HG03378 (cell line): Measurements from ENCODE around the gene TRMT13.
"Not testable (repeated sequence)": the region's sequence is repeated elsewhere in the genome, so short reads cannot be mapped to it uniquely, and the experiment has no call there.

ENCODE experiments used
- ATAC-seq: cut with Tn5 transposase; IDR thresholded peaks from one replicate; pipeline ENCODE4 v1.9.1; 2021; ENCODE audit warnings: mild to moderate bottlenecking, moderate library complexity; ENCODE audit not compliant: unreplicated experiment

Gene TRMT13

DNA sequence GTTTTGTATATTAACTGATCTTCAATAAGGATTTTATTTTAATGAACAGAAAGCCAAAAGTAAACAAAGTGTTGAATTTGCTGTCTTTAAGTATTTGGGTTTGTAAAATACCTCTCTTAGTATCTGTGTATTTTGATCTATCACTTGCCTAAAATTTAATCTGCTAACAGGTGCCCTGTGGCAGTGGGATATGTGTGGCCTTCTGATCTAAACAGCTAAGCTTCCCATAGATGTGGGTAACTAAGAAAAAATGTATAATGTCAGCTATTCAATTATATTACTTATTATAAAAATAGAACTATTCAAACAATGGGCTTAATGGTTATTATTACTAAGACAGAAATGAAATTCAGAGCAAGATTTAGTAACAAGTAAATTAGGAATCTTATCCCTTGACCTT lies 29.9 kb downstream of the TRMT13 start:
- no peak for ATAC-seq

DNA sequence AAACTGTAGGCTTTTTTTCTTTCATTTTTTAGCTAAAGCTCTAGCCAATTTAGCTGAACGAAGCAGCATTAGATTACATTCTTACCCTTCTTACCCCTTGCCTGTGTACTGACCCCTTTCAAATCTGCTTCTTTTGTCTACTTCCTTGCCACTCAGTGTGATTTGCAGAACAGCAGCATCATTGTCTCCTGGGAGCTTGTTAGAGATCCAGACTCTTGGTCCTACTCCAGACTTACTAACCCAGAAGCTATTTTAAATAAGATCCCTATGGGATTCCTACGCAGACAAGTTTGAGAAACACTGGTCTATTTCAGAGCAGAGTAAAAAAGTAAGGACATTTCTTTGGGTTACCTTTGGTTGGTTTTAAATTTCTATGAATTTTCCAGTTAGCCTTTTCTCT lies 31.3 kb downstream of the TRMT13 start:
- ATAC-seq: no peak

DNA sequence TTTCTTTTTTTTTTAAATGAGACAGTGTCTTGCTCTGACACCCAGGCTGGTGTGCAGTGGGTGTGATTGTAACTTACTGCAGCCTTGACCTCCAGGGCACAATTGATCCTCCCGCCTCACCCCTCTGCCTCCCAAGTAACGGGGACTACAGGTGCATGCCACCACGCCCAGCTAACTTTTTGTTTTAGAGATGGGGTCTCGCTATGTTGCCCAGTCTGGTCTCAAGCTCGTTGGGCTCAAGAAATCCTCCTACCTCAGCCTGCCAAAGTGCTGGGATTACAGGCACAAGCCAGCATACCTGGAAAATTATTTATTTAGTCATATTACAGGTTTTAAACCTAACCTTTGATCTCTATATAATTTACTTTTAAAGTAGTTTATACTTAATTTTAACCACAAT lies 31.7 kb downstream of the TRMT13 start:
- ATAC-seq: no peak

DNA sequence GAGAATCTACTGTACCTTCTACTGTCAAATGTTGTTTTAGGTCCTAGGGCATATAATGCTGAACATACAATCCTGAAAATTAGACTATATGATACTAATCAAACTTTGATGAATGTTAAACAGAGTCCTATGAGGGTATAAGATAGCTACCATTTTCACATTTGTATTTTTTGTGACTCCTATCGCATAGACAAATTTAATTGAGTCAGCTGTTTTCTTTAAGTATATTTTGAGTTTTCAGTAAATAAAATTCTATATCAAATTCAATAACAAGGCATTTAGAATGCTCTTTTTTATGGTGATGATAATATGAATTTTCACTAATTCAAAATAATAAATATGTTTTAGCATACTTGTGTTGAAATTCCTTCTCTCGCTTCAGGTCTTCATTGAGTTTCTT lies 35.1 kb downstream of the TRMT13 start:
- ATAC-seq: no peak

DNA sequence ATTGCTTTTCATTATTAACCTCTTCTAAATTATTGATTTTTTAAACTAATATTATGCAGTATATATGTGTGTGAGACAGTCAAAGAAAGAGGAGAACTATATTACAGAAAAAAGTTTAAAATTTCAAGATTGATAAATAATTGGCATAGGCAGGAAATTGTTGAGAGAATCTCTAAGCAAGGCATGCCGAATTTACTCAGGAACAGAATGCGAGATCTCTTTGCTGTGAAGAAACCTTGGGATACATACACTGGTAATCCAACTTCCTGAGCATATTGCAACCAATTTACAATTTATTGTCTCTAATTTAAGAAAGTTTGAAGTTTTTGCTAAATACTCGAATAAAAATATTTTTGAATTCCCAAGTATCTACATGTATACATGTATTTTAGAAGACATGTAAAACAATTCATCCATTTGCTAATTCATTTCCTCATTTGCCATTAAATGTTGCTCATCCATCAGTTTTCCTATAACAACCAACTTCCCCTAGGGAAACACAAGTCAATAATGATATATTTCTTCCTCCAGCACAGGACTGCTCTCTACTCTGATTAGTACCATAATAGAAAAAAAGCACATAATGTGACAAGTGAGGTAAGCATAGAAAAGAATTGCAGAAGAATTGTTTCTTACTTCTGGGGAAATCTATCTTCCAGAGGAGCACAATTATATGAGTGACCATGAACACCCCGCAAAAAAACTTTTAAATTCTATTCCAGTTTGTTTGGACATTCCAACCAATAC lies 44.5 kb downstream of the TRMT13 start:
- ATAC-seq: no peak

DNA sequence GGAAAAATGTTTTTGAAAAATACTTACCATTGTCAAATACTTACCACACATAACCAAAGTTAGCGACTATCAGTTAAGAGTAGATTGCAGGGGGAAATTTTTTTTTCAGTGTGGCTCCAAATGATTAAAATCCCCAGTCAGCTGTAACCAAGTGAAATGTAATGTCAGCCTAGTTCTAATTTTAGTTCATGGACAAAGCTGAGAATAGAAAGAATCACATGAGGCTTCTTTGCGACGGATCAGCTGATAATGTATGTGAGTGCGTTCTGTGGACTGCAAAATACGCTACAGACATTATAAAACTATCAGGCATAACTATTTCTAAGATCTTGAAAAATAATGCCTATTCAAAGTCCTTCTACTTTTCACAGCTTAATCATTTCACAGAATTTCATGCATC lies 45.1 kb downstream of the TRMT13 start, which contains the start of gene LRRC39:
TSS of gene LRRC39 (minus strand) at position 166 of the 400 bp plus-strand sequence. CDS start 9,740 bp downstream, outside the sequence.
- ATAC-seq: no peak

DNA sequence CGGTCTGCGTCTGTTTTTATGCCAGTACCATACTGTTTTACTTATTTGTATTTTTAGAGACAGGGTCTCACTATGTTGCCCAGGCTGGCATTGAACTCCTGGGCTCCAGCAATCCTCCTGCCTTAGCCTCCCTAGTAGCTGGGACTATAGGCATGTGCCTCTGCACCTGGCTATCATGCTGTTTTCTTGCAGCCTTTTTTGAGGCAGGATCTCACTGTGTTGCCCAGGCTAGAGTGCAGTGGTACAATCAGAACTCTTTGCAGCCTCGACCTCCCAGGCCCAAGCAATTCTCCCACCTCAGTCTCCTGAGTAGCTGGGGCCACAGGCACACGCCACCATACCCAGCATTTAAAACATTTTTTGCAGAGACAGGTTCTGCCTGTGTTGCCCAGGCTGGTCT lies 50.4 kb downstream of the TRMT13 start:
- no peak for ATAC-seq

DNA sequence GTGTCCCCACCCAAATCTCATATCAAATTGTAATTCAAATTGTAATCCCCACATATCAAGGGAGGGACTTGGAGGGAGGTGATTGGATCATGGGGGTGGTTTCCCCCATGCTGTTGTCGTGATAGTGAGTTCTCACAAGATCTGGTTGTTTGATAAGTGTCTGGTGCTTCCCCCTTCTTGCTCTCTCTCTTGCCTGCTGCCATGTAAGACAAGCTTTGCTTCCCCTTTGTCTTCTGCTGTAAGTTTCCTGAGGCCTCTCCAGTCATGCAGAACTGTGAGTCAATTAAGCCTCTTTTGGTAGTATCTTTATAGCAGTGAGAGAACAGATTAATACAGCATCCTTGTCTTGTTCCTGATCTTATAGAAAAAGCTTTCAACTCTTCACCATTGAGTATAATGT lies 51.6 kb downstream of the TRMT13 start:
- peak; percentile 90 for ATAC-seq

DNA sequence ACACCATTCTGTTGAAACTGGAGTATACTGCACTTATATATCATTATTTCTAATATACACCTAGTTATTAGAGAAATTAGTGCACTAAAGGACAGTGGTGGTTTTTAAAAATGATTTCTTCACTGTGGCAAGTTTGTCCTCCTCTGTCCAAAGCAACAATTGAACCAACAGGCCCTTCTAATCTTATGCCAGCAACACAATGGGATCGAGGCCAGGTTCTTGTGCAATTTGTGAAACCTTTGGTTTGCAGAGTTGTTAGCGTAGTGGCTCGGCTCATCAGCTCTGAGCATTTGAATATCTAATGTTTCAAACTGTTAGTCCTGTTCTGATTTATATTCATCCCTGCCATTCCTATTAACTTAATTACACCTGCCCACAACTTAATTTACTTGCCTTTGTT lies 54.9 kb downstream of the TRMT13 start:
- no peak for ATAC-seq

DNA sequence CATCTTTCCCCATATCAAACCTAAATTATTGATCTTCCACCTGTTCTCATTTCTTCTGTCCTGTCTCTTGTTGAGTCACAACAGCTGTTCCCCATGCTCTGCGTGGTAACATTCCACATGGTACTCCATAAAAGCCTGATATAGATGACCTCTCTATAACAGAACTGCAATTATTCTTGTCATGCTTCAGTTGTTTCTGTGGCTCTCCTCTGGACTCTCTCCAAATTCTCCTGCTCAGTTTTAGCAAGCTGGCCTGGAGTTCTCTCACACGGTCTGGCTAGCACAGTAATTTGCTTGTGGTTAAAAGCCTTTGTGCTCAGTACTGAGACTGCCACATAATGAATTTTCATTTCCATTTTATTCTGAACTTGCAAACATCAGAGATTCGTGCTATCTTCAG lies 55.7 kb downstream of the TRMT13 start:
- no peak for ATAC-seq

DNA sequence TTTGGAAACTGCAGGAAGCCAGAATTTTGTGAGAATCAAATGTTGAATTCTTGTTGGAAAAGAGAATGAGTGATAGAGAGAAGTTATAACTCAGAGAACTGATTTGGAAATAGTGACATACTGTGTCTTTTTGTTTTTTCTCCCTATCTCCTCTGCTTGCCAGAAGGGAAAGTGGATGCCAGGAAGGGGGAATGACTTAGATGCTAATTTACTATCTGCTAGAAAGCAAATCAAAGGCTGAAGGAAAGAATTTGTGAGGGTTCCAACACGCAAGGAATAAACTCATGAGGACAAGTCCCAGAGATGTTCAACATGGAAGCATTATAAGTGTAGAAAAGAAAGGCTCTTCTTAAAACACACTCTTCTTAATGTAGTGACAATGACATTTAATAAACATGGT lies 65.6 kb downstream of the TRMT13 start:
- ATAC-seq: no peak

DNA sequence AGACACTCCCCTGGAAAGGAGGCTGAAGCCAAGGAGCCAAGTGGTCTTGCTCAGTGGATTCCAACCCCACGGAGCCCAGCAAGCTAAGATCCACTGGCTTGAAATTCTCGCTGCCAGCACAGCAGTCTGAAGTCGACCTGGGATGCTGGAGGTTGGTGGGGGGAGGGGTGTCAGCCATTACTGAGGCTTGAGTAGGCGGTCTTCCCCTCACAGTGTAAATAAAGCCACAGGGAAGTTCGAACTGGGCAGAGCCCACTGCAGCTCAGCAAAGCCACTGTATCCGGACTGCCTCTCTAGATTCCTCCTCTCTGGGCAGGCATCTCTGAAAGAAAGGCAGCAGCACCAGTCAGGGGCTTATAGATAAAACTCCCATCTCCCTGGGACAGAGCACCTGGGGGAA lies 67.1 kb downstream of the TRMT13 start:
- ATAC-seq: not testable (repeated sequence)
